HCT116 (cell line): Measurements from ENCODE around the gene RASGEF1B.

Experiments used
- CEBPB ChIP-seq: IDR thresholded peaks from 2 replicates; pipeline ENCODE4 v1.6.1; 2012; ENCODE audit warnings: low read depth
- CTCF ChIP-seq, 3 experiments: fragments of 200-600 bp in 1 of 3; sonication (generic) in 1 of 3; IDR thresholded peaks in 2 of 3; conservative IDR thresholded peaks in 1 of 3; 2 replicates each; pipeline ENCODE4 v1.5.1; 2012 to 2017; ENCODE audit warnings: low read depth in 2 of 3, low read length in 2 of 3, antibody characterized with exemption in 1 of 3, borderline replicate concordance in 1 of 3, control low read depth in 1 of 3, mild to moderate bottlenecking in 1 of 3, mixed read lengths in 1 of 3, mixed run types in 1 of 3, moderate library complexity in 1 of 3; ENCODE audit not compliant: insufficient read depth in 1 of 3
- FOSL1 ChIP-seq: IDR thresholded peaks from 2 replicates; pipeline ENCODE4 v1.6.1; 2012; ENCODE audit warnings: low read depth
- POLR2A ChIP-seq: IDR thresholded peaks from 2 replicates; pipeline ENCODE4 v1.7.0; 2011; ENCODE audit warnings: borderline replicate concordance; ENCODE audit not compliant: insufficient read depth, insufficient read length; ENCODE audit errors: extremely low read depth
- RAD21 ChIP-seq: IDR thresholded peaks from 2 replicates; pipeline ENCODE4 v1.6.1; 2012; ENCODE audit warnings: low read depth, mild to moderate bottlenecking
- SIN3A ChIP-seq: IDR thresholded peaks from 2 replicates; pipeline ENCODE4 v1.6.1; 2012; ENCODE audit warnings: low read depth
- TCF7L2 ChIP-seq: IDR thresholded peaks from 2 replicates; pipeline ENCODE4 v1.7.0; 2011; ENCODE audit warnings: borderline replicate concordance, inconsistent platforms; ENCODE audit not compliant: insufficient read depth, insufficient read length; ENCODE audit errors: extremely low read depth
- YY1 ChIP-seq: IDR thresholded peaks from 2 replicates; pipeline ENCODE4 v1.6.1; 2011; ENCODE audit warnings: low read length, low read depth, moderate library complexity, mild to moderate bottlenecking; ENCODE audit not compliant: insufficient replicate concordance; ENCODE audit errors: extremely low read depth
- ZBTB33 ChIP-seq: IDR thresholded peaks from 2 replicates; pipeline ENCODE4 v1.6.1; 2011; ENCODE audit warnings: mild to moderate bottlenecking, low read length, moderate library complexity; ENCODE audit not compliant: insufficient replicate concordance; ENCODE audit errors: extremely low read depth
- ZNF274 ChIP-seq: fragments of 200-500 bp; sonication (Bioruptor generic); IDR thresholded peaks from 2 replicates; pipeline ENCODE4 v1.6.1; 2014; ENCODE audit warnings: mild to moderate bottlenecking, low read depth, low read length, inconsistent platforms

- TF ChIP-seq CTCF (IDR thresholded peaks at IDR 0.05 in 2 of 3, conservative IDR thresholded peaks at IDR 0.05 in 1 of 3; ENCODE audit: borderline replicate concordance in 1 of 3, insufficient read depth in 1 of 3, low read depth in 2 of 3, low read length in 2 of 3) (no peak), RAD21 (no peak), YY1 (no peak), POLR2A (no peak), ZNF274 (no peak), TCF7L2 (no peak), ZBTB33 (no peak), SIN3A (no peak), FOSL1 (no peak), CEBPB (no peak)
Observed at GRCh38 chr4:81481151-81481550, 9.4 kb upstream of the RASGEF1B start.
